Lower leg skin (tissue), 4 donors: ENCODE measurements around the gene OR3A2. TPM values are rescaled to one million over a fixed set of nuclear protein-coding genes. Genes with fewer than 3 reads are reported as not detected.
"Not testable (repeated sequence)": the region's sequence is repeated elsewhere in the genome, so short reads cannot be mapped to it uniquely, and the experiment has no call there.

Experiments
- DNase-seq, 2 donors: peaks; one replicate each; pipeline ENCODE4 v3.0.0-alpha.2; 2019; ENCODE audit warnings: low spot score in 2 of 2
- H3K4me3 ChIP-seq: fragments of 200-600 bp; sonication (generic); 2 replicates; pipeline ENCODE4 v1.5.1; 2017; ENCODE audit warnings: mild to moderate bottlenecking, low read depth; ENCODE audit not compliant: poor library complexity, severe bottlenecking
- POLR2A ChIP-seq, 2 donors: fragments of 450-650 bp; IDR thresholded peaks; one replicate each; pipeline ENCODE4 v1.6.1; 2016 to 2017; ENCODE audit warnings: antibody characterized with exemption in 2 of 2, mild to moderate bottlenecking in 1 of 2, moderate library complexity in 1 of 2
- WGBS, 2 donors: methylation state at CpG; one replicate each; pipeline ENCODE4 v1.1.5; 2018; 5-methylcytosine and 5-hydroxymethylcytosine counted together
- intact Hi-C: fragments of 100-400 bp; cut with DNase I; formaldehyde crosslinking; loops from one replicate; pipeline ENCODE4 v1.15.0; 2023; ENCODE audit warnings: low total_unique reads
- total RNA-seq, 4 donors: library from RNA; depleted of rRNA; stranded (reverse); fragments of >200 nt; gene quantifications; one replicate each; pipeline ENCODE4 v1.1.0, GENCODE V29; 2016
- TF ChIP-seq, protein P1 (sequence below), 3 donors: fragments of 450-650 bp; IDR thresholded peaks; one replicate each; pipeline ENCODE4 v1.5.1; 2016; ENCODE audit warnings: antibody characterized with exemption in 3 of 3, mild to moderate bottlenecking in 3 of 3, moderate library complexity in 2 of 3

The OR3A2 gene
- total RNA-seq, 4 donors from 2014 or later: 1.0 TPM; not detected in 3

DNA sequence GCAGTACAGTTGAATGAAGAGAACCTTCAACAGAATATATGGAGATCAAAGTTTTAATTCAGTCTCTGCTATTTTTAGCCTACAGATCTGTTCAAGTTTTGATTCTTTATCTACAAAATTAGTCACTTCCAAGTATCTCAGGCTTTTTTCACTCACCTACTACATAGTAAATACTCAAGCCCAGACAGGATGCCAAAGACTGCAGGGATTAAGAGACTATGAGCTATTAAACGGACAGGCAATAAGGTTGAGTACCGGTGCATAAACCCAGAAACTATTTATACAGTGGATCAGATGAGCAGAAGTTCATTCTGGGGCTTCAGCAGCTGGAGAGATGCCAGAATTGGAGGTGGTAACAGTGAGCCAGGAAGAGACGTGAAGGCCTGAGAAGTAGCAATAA lies 69.3 kb downstream of the OR3A2 start:
- intact Hi-C loops: no loop called here
- no peak overlapping the region for H3K4me3 ChIP-seq
- TF ChIP-seq, protein P1, sequence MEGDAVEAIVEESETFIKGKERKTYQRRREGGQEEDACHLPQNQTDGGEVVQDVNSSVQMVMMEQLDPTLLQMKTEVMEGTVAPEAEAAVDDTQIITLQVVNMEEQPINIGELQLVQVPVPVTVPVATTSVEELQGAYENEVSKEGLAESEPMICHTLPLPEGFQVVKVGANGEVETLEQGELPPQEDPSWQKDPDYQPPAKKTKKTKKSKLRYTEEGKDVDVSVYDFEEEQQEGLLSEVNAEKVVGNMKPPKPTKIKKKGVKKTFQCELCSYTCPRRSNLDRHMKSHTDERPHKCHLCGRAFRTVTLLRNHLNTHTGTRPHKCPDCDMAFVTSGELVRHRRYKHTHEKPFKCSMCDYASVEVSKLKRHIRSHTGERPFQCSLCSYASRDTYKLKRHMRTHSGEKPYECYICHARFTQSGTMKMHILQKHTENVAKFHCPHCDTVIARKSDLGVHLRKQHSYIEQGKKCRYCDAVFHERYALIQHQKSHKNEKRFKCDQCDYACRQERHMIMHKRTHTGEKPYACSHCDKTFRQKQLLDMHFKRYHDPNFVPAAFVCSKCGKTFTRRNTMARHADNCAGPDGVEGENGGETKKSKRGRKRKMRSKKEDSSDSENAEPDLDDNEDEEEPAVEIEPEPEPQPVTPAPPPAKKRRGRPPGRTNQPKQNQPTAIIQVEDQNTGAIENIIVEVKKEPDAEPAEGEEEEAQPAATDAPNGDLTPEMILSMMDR (IDR thresholded peaks at IDR 0.05): no peak
- WGBS, 2 donors: 42 to 45% methylated on average over 3 of the region's 3 CpGs
- no peak for DNase-seq

DNA sequence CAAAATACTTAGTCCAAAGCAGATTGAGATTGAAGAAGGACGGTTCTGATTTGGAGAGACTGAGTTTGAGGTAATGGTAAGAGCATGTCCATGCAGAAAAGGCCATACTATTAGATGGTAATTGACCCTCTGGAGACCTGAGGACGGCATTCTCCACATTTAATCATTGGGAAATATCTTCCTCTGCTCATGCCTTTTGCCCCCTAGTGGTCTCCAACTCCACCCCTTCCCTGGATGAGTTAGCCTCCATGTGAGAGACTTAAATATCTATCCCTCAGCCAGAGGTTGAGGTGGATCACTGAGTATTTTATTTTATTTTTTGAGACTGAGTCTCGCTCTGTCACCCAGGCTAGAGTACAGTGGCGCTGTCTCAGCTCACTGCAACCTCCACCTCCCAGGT lies 77.5 kb downstream of the OR3A2 start:
- intact Hi-C loops: no loop called here
- TF ChIP-seq POLR2A (IDR thresholded peaks at IDR 0.05): no peak
- TF ChIP-seq, protein P1 (IDR thresholded peaks at IDR 0.05): no peak
- WGBS, 2 donors: 70 to 80% methylated on average over 4 of the region's 4 CpGs
- H3K4me3 ChIP-seq: no peak overlapping the region
- DNase-seq: no peak

DNA sequence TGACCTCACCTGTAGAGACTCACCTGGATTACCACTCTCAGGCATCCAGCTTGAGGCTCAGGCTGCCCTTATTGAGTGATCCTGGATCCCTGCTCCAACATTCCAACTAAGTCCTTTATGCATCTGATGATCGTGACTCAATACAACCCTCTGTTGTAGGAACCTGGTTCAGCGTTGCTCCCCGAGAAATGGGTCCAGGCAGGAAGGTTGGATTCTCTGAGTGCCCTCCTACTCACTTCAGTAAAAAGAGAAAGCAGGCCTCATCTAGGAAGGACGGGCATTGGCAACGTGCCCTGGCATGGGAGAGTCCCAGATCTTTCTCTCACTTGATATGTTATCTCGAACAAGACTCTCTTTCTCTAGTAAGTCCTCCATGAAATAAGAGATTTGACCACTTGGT lies 87.8 kb downstream of the OR3A2 start, which contains the start of gene OR3A1:
Gene OR3A1, minus strand, starts transcription at position 101 of the 400 bp plus-strand sequence. CDS start 5,778 bp downstream, outside the sequence.
- H3K4me3 ChIP-seq: no peak within 1 kb of the TSS
- no peak for DNase-seq
- intact Hi-C loops: no loop called here
- 71 to 81% methylated on average over 6 of the region's 6 CpGs for WGBS, 2 donors
- TF ChIP-seq, protein P1 (IDR thresholded peaks at IDR 0.05): no peak
- TF ChIP-seq POLR2A (IDR thresholded peaks at IDR 0.05): no peak

DNA sequence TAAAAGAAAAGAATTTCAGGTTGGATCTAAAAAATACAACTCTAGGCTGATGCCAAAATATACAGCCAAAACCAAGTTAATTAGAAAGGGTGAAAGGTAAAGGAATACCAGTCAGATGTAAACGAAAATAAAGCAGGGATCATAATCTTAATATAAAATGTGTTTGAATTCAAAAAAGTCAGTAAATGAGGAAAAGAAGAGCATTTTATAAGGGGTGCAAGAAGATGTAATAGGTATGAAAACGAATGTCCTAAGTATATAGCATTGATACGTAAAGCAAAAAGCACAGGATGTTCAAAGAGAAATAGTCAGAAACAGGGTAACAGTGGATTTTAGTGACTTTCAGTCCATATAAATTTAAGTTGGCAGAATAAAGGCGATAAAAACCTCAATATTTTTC lies 90.5 kb downstream of the OR3A2 start:
- no peak for TF ChIP-seq POLR2A (IDR thresholded peaks at IDR 0.05)
- TF ChIP-seq, protein P1 (IDR thresholded peaks at IDR 0.05): no peak
- 66 to 68% methylated on average over 4 of the region's 4 CpGs for WGBS, 2 donors
- H3K4me3 ChIP-seq: no peak overlapping the region
- DNase-seq: no peak
- intact Hi-C loops: no loop called here

DNA sequence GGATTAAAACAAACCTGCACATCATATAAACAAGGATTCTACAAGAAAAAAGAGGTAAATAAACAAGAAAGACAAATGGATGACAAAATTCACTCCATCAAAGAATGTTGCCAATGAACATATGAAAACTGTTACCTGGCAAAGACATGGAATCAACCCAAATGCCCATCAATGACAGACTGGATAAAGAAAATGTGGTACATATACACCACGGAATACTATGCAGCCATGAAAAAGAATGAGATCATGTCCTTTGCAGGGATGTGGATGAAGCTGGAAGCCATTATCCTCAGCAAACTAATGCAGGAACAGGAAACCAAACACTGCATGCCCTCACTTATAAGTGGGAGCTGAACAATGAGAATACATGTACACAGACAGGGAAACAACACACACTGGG lies 92.6 kb downstream of the OR3A2 start:
- intact Hi-C loops, DNase-seq, H3K4me3 ChIP-seq: not testable (repeated sequence)
- WGBS, 2 donors: 86 to 89% methylated on average over 1 of the region's 1 CpG

DNA sequence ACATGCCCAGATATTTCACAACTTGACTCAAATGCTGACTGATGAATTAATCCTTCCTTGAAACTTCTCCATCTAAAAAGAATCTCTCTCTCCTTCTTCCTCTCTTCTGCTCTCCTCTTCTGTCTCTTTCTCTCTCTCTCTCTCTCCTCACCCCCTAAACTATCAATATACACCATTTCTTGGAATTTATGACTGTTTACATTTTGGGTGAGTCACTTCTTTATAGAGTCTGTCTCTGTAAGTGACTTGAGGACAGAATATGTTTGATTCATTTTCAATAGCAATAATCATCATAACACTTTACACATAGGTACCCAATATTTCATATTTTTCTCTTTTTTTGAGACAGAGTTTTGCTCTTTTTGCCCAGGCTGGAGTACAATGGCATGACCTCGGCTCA lies 103.2 kb downstream of the OR3A2 start:
- intact Hi-C loops: no loop called here
- WGBS, 2 donors: 75 to 79% methylated on average over 1 of the region's 1 CpG
- DNase-seq: no peak
- TF ChIP-seq POLR2A (IDR thresholded peaks at IDR 0.05): no peak
- TF ChIP-seq, protein P1 (IDR thresholded peaks at IDR 0.05): no peak
- no peak overlapping the region for H3K4me3 ChIP-seq
